NCI-H187 (cell line): ENCODE measurements around the gene CDKAL1.
"Not testable (repeated sequence)": the region's sequence is repeated elsewhere in the genome, so short reads cannot be mapped to it uniquely, and the experiment has no call there.

ENCODE experiments used
- DNase-seq, 2 experiments: peaks; one replicate each; lab custom pipeline; 2025; lab: John Stamatoyannopoulos, UW

The CDKAL1 gene

DNA sequence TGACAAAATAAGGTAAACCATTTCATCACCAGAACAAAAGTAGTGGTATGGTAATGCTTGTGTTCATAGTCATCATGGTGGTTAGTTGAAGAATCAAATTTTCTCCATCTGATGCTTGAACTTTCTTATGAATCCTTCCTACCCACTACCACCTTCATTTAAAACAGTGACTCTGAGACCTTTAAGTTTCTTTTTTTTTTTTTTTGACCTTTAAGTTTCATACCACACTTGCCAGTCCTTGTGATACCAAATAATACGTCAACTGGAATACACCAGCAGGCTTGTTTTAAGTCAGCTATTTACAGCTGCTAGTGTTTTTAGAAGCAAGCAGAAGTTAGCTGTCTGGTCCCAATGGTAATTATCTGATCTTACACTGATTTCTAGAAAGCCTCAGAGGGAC, 645.9 kb downstream of the CDKAL1 start:
- DNase-seq = no peak

DNA sequence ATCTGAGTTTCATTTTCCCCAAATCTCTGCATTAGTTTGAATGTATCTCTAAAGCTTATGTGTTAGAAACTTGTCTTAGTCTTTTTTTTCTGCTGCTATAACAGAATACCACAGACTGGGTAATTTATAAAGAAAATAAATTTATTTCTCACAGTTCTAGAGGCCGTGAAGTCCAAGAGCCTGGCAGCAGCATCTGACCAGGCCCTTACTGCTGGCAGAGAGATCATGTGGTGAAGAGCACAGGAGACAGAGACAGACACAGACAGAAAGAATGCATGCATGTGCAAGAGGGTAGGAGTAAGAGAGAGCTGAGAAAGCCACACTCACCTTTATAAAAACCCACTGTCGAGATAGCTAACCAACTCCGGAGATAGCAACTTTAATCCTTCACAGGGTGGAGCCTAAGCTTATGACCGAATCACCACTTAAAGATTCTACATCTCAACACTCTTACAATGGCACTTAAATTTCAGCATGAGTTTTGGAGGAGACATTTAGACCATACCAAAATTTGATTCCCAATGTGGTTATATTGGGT, 646.6 kb downstream of the CDKAL1 start:
- no peak for DNase-seq

DNA sequence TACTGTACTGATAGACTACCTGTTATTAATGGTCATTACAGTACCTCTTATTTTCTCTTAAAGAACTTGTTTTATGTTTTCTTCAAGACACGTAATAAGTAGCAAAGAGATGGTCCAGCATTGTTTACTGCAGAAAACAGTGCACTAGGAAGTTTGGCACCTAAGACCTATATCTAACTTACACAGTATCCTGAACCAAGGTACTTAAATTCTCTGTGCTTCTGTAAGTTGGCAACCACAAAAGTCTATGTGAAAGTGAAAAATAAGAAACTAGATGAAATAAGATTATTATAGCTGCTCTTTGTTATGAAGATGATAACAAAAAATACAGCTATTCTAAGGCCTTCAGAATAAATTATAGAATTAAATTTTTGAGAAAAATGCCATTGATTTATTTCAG, 647.6 kb downstream of the CDKAL1 start:
- DNase-seq = no peak

DNA sequence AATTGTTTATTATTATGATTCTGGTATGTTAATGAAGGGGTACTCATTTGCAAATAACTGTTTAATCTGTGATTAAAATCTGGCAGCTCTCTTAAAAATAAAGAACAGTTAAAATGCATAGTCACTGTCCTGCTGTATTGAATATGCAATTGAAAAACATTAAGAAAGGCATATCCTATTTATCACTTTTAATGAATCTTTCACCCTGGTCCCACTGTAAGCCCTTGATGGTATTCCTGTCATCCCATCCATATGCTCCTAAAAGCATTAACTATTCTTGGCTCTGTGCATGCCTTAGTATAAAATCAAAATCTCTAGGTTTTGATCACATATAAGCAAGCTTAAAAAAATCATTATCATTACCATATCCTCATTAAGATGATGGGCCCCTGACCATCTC, 648.3 kb downstream of the CDKAL1 start:
- DNase-seq = no peak

DNA sequence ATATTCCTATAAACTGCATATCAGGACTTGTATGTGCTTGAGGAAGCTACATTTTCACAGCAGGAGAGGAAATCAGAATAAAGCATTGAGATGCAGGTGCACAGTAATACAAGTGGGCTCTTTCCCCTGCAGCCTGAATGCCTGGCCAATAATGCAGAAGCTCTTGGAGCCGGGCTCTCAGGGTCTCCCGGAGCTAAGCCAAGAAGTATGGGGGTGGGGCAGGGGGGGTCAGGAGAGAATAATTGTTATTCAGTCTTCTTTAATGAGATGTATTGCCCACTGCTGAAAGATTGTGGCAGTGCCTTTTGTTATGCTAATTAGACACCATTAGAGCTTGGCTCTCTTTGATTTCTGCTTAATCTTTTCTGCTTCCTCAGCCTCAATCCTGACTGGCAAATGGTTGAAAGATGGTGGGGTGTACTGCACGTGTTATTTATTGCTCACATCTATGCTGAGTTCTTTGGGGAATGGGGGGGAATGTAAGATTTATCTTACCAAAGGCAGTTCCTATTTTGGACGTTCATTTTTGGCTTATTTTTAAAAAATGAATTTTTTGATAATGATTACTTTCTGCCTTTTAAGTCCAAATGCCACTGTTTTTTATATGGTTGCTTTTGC, 651.7 kb downstream of the CDKAL1 start:
- peak; percentile 76 to 84 for DNase-seq

DNA sequence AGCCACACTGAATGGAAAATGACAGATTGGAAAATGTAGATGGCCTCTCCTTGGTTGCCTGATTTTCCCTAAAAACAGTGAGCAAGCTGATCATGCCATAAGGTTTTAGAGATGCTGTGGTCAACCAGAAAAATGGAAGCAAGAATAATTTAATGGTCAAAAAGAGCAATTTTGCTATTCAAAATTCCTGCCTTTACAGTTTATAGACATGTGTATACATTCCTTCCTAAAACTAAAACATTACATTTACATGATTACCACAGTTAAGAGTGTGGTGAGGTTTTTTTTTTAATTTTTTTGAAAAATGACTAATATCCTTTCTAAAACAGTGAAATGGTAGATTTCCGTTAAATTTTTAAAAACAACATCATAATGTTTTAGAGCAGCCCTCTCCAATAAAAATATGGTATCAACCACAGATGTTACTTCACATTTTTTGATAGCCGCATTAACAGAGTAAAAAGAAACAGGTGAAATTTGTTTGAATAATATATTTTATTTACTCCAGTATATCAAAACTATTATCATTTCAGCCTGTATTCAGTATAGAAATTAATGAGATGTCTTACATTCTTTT, 652.3 kb downstream of the CDKAL1 start:
- DNase-seq = no peak

DNA sequence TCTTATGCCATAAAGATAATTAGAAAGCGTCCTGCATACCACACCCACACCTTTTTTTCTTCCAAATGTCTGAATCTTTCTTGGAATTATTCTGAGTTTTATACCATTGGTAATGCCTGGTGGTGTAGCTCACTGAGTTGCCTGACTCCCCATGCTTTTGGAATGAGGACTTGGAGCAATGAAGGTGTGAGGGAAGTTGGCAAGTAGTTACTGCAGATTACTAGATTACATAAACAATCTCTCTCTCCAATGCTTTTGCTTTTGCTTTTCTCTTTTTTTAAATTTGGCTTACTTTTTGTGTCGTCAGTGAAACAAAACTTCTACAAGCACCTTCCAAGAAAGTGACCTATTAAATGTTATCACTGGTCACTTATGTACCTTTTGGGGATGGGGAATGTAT, 653.2 kb downstream of the CDKAL1 start:
- DNase-seq = no peak

DNA sequence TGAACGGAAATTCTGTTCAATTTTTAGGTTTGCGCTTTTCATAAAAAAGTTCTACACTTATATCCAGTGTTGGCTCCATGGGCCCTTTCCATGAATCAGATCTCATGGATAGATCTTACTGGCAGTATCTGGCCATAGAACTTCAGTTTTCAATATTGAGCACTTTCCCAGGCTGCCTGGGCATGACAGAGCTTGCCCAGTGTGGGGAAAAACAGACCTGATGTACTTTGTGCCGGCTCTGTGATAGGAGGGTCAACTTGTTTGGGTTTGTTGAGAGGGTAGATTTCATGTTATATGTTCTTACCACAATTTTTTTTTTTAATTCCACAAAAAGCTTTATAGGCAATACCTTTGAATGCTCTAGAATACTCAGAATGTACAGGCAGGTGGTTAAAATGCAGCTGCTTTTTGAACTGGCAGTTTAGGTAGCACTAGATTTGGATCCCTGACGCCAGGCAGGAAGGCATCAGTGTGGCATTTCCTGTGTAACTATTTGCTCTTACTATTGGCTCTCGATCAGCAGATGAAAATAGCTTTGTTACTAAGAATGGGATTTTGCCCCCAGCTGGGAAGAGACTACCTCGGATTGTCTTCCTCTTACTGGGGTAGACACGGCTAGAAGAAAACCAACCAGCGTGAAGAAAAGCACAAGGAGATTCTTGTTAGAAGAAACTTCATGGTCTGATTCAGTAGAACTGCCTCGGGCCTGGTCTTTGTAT, 654.4 kb downstream of the CDKAL1 start:
- DNase-seq = peak; percentile 43 to 54

DNA sequence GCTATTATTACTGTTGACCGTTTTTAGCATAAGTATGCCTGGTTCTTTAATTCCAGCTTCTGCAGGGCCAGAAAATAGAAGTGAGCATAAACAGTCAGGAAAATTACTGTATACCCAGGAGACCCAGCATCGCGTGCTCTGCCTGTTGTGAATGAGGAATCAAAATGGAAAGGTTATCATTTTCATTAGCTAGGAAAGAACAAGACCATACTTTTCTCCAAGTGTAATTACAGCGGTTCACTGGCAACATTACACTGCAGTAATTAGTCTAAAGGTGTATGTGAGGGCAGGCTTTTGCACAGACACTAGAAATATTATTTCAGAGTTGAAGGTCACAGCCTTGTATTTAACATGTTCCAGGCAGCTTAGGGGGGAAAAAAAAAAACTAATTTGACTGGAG, 655.5 kb downstream of the CDKAL1 start:
- DNase-seq = peak in 1 of 2 experiments; percentile 11

DNA sequence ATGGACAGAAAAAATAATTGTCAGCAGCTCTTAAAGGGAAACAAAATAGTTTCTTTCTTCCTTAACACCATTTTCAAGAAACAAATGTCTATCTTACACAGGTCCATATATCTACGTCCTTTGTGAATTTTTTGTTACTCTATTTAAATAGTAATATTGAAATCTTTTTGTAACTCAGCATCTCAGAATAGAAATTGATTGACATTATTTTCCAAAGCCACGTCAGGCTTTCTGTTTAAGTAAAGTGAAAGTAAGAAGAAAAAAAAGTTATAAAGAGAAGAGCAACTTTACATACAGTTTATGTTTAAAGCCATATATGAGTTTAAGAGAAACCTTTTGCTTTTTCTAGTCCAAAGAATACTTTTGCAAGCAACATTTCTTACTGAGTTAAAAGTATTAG, 656.4 kb downstream of the CDKAL1 start:
- DNase-seq = no peak

DNA sequence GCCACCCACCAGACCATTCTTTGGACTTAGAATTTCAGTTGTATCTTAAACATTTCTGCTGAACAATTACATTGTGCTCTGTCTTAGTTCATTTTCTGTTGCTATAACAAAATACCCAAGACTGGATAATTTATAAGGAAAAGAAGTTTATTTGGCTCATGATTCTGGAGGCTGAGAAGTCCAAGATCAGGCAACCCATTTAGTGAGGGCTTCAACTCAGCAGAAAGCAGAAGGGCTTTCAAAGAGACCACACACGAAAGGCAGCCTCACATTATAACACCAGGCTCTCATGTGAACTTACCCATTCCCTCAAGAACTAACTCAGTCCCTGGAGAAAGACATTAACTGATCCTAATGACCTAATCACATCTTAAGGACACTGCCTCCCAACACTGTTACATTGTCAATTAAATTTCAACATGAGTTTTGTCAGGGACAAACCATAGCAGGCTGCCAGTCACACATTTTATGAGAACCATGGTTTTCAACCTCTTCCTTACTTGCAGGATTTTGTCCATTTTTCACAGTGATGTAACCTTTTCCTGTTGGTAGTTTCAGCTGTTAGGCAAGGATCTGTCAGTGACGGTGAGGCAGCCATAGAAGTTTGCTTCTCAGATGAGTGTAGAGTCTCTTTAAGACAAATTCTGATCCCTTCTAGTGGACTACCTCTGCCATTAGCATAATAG, 659.7 kb downstream of the CDKAL1 start:
- no peak for DNase-seq

DNA sequence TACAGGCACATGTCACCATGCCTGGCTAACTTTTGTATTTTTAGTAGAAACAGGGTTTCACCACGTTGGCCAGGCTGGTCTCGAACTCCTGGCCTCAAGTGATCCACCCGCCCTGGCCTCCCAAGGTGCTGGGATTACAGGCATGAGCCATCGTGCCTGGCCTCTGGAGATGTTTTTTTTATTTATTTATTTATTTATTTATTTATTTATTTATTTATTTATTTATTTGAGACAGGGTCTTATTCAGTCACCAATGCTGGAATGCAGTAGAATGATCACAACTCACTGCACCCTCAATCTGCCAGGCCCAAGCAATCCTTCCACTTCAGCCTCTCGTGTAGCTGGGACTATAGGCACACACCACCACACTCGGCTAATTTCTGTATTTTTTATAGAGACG, 661.0 kb downstream of the CDKAL1 start:
- DNase-seq = not testable (repeated sequence)

DNA sequence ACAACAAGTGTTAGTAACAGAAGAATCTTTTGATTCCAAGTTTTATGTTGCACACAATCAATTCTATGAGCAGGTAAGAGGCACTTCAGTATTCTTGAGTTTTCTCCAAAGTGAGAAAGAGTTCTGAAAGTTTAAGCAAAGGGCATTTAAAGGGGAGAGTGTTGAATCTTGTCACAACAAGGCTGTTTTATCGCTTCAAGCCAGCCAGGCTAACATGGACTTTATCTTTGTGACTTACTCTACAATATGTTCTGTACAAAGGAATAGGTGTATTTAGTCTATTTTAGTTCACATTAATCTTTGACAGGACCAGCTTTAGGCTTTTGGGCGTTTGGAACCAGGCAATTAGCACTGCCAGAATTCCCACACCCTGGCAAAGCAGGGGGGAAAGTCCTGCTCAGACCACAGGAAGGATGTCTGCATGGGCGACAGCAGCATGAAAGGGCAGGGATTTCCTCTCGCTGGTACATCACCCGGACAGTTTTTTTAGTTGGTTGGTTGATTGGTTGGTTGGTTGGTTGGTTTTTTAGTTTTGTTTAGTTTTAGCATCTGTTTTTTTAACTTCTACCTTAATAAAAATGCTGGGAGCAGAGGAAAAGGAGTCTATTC, 663.9 kb downstream of the CDKAL1 start:
- no peak for DNase-seq

DNA sequence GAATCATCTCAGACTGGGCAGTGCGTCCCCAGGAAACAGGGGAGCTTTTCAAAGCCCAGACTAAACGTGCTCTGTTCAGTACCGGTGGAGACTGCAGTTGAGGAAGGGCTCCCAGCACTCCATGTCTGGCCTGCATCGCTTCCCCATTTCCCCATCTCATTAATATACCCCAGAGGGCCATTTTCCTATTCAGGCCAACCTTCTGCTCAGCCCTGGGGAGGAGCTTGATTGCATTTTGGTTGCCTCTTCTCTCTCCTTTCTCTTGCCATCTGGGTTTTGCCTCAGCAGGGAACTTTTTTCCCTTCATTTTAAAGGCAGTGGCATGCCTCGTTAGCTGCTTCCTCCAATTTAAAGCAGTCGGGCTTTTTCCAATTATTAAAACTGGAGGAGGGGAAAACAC, 665.0 kb downstream of the CDKAL1 start:
- DNase-seq = peak in 1 of 2 experiments; percentile 13

DNA sequence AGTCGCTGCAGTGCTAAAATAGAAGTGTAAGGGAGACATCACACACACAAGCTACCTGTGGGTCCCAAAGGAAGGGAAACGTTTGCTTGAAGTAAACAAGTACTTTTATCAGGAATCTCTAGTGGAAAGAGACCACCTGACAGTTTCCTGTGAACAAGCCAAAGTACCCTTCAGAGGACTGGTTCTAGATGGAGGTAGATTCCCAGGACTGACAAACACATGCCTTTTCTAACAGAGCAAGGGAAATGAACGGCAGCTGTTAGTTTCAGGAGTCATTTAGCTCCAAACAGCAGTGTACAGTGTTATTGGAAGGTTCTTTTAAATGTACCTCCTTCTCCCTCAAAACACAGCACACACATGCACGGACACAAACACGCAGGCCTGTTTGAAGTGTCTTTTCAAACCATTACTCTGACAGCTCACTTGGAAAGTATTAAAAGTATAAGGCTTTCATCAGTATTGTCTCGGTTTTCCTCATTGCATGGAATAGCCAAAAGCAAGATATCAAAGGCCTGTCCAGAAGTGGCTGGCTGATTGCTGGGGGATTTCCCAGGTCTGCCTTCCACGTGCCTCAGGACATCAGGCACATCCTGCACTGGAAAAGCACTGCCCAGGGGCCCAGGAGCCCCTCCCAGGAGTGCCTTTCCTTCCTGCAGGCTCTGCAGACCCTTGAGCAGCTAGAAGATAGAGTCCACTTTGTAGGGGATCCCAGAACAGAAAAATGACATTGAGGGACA, 666.0 kb downstream of the CDKAL1 start:
- peak in 1 of 2 experiments; percentile 26 for DNase-seq

DNA sequence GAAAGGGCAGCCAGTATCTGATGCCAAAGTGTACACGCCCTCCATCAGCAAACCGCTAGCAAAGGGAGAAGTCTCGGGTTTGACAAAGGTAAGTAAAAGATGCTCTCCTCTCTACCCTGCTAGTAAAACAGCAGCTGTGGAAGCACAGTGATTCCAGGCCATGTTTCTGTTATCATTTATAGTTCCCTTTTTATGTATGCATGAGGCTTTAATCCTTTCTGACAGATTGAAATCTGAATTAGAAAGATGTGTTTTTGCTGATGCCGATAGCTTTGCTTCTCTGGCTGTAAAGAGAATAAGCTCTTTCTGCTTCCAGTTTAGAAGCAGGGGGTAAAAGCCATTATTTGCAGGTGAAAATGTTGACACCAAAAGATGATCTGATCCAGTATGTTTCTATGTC, 666.9 kb downstream of the CDKAL1 start:
- peak in 1 of 2 experiments; percentile 65 for DNase-seq

DNA sequence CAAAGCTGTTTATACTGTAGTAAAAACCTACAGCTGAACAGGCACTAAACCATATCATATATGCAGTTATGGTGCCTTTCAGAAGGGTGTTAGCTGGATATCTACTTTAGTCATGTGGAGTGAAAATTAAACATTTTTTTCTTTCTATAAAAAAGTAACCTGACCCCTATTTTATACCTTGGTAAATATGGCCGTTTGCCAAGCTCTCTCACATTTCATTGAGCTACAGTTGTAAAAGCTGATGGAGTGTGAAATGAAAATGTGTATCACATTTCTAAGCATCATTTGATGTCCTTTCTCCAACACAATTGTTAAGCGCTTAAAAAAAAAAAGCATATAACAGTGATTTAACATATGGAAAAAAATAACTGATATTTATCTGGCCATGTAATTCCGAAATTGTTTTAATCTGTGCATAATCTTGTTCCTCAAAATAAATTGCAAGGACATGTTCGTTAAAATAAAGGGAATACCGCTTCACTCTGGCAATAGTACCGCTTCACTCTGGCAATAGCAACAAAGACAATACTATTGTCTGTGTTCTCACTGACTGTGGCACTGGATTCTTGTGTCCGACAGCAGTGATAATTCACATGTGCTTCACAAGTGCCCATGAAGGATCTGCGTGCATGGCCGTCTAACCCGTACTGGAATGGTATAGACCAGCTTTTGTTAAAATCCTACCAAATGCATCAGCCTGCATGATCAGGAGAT, 667.5 kb downstream of the CDKAL1 start:
- DNase-seq = peak; percentile 70 to 73

DNA sequence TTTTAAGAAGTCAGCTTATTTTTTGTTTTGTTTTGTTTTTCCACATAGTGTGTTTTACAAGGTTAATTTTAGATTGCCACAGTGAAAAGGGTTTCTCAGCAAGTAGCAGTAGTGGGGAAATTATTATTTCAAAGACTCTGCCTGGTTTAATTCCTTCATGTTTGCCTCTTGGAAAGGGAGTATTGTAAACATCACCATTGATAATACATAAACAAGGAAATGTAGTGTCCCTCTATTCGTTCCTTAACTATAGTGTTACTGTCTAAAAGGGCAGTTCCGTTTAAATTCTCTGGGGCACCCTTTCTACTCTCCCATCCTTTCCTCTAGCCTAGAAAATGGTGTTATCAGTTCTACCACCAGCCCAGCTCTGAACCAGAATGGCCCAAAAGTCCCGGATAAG, 668.3 kb downstream of the CDKAL1 start:
- no peak for DNase-seq

DNA sequence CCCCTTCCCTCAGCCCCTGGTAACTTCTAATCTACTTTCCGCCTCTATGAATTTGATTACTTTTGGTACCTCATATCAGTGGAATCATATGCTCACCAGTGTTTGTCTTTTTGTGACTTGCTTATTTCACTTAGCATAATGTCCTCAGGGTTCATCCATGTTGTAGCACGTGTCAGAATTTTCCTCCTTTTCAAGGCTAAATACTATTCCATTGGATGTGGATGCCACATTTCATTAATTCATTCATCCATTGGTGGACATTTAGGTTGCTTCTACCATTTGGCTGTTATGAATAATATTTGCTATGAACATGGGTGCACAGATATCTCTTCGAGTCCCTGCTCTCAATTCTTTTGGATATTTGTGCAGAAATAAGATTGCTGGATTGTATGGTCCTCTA, 670.7 kb downstream of the CDKAL1 start:
- no peak for DNase-seq

DNA sequence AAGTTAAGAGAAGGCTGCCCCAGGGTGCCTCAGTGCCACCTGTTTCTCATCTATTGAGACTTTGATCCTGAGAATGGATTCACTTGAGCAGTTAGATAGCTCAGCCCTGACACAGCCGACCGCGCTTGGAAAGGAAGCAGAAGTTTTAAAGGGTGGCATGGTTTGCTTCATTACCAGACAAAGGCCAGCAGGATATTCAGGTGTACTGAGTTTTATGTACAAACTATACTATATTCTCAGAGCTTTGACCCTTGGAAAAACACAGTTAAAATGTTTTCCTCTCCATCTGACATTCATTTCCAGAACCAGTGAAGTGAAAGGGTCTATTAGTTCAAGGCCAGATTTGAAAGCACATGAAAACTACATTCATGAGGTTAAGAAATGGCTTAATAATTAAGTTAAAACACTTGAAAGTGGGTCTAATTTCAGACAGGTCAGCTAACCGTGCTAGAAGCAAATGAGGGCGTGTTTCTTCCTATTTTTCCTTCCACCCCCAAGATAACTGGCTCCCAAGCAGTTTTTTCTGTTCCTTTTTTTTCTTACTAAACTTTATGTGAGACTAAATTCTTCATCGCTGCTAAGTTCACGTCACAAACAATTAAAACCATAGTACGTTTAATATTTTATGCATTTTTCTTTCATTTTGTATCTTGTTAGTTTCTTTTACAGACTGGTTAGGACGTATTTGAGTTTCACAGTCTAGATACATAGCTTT, 674.0 kb downstream of the CDKAL1 start:
- no peak for DNase-seq
